HG03066 (cell line): Measurements from ENCODE around the gene RAD51B.
A peak's percentile ranks its signal among the peaks of the same experiment; 100 is the strongest.

Experiments used
- ATAC-seq: cut with Tn5 transposase; IDR thresholded peaks from one replicate; pipeline ENCODE4 v1.9.1; 2021; ENCODE audit warnings: low read depth; ENCODE audit not compliant: unreplicated experiment

Gene RAD51B

GRCh38 chr14:68386950-68387779 is 567.6 kb downstream of the RAD51B start:
- no peak for ATAC-seq

- no peak for ATAC-seq
Measured at GRCh38 chr14:68389943-68390342, 570.4 kb downstream of the RAD51B start.

- no peak for ATAC-seq
Measured at GRCh38 chr14:68390741-68391140, 571.2 kb downstream of the RAD51B start.

GRCh38 chr14:68391311-68392014 is 571.9 kb downstream of the RAD51B start:
- ATAC-seq = no peak

- ATAC-seq = no peak
Measured at GRCh38 chr14:68392393-68393141, 573.0 kb downstream of the RAD51B start.

- no peak for ATAC-seq
Measured at GRCh38 chr14:68393259-68393658, 573.7 kb downstream of the RAD51B start.

GRCh38 chr14:68394118-68394763 is 574.7 kb downstream of the RAD51B start:
- ATAC-seq = no peak

GRCh38 chr14:68394764-68395143 is 575.2 kb downstream of the RAD51B start:
- no peak for ATAC-seq

GRCh38 chr14:68395604-68396003 is 576.0 kb downstream of the RAD51B start:
- ATAC-seq = no peak

- no peak for ATAC-seq
Measured at GRCh38 chr14:68396461-68396860, 576.9 kb downstream of the RAD51B start.

GRCh38 chr14:68397371-68397811 is 577.8 kb downstream of the RAD51B start:
- no peak for ATAC-seq

- no peak for ATAC-seq
Measured at GRCh38 chr14:68397822-68398221, 578.2 kb downstream of the RAD51B start.

GRCh38 chr14:68398370-68398769 is 578.8 kb downstream of the RAD51B start:
- ATAC-seq = no peak

GRCh38 chr14:68399971-68400370 is 580.4 kb downstream of the RAD51B start:
- no peak for ATAC-seq

GRCh38 chr14:68401317-68401716 is 581.7 kb downstream of the RAD51B start:
- peak; percentile 11 for ATAC-seq

GRCh38 chr14:68401855-68402254 is 582.3 kb downstream of the RAD51B start:
- peak; percentile 79 for ATAC-seq

GRCh38 chr14:68402525-68403101 is 583.0 kb downstream of the RAD51B start:
- ATAC-seq = no peak

- no peak for ATAC-seq
Measured at GRCh38 chr14:68403191-68404145, 583.9 kb downstream of the RAD51B start.

GRCh38 chr14:68404146-68404527 is 584.6 kb downstream of the RAD51B start:
- no peak for ATAC-seq
